Keratinocyte (primary cell): ENCODE results near the gene GPSM1. TPM values are rescaled to one million over a fixed set of nuclear protein-coding genes. Genes with fewer than 3 reads are reported as not detected.

Experiments used
- DNase-seq: peaks from one replicate; pipeline ENCODE4 v3.0.0-alpha.2; 2011; ENCODE audit warnings: low read depth, missing footprints, low spot score
- FAIRE-seq: peaks from 2 replicates; lab custom pipeline; 2011; peaks lifted over from hg19 to GRCh38; lab: Jason Lieb, UNC
- H2AFZ ChIP-seq: 2 replicates; pipeline ENCODE4 v1.6.0; 2012; ENCODE audit warnings: low read length, control low read depth, inconsistent platforms; ENCODE audit not compliant: control insufficient read depth
- H3K27ac ChIP-seq: 2 replicates; pipeline ENCODE4 v1.5.1; 2011; ENCODE audit warnings: low read length; ENCODE audit not compliant: control insufficient read depth, insufficient read depth
- H3K27me3 ChIP-seq: 3 replicates; pipeline ENCODE4 v1.6.0; 2011; ENCODE audit warnings: low read length; ENCODE audit not compliant: control insufficient read depth, insufficient read depth; ENCODE audit errors: extremely low read depth
- H3K36me3 ChIP-seq, 2 experiments: 2 replicates in 1 of 2; 3 replicates in 1 of 2; pipeline ENCODE4 v1.5.1; 2011; ENCODE audit warnings: low read length in 2 of 2, mild to moderate bottlenecking in 1 of 2; ENCODE audit not compliant: control insufficient read depth in 2 of 2, insufficient read depth in 2 of 2; ENCODE audit errors: extremely low read depth in 1 of 2
- H3K4me1 ChIP-seq: 3 replicates; pipeline ENCODE4 v1.5.1; 2011; ENCODE audit warnings: low read length; ENCODE audit not compliant: control insufficient read depth, insufficient read depth; ENCODE audit errors: extremely low read depth
- H3K4me2 ChIP-seq: 3 replicates; pipeline ENCODE4 v1.6.0; 2011; ENCODE audit warnings: low read depth, low read length; ENCODE audit not compliant: control insufficient read depth, insufficient read depth; ENCODE audit errors: extremely low read depth
- H3K4me3 ChIP-seq, 3 experiments: fragments of 200-600 bp in 1 of 3; sonication (generic) in 1 of 3; 2 replicates in 2 of 3; 3 replicates in 1 of 3; pipeline ENCODE4 v1.5.1; 2011 to 2016; ENCODE audit warnings: low read length in 3 of 3, mild to moderate bottlenecking in 3 of 3, control low read depth in 2 of 3, inconsistent platforms in 1 of 3, low read depth in 1 of 3, mixed read lengths in 1 of 3, mixed run types in 1 of 3, moderate library complexity in 1 of 3; ENCODE audit not compliant: control insufficient read depth in 2 of 3, insufficient read depth in 2 of 3; ENCODE audit errors: extremely low read depth in 1 of 3
- H3K79me2 ChIP-seq: 2 replicates; pipeline ENCODE4 v1.6.0; 2012; ENCODE audit warnings: low read length; ENCODE audit not compliant: control insufficient read depth, insufficient read depth
- H3K9ac ChIP-seq: 3 replicates; pipeline ENCODE4 v1.6.0; 2011; ENCODE audit warnings: low read length; ENCODE audit not compliant: control insufficient read depth, insufficient read depth; ENCODE audit errors: extremely low read depth
- H3K9me1 ChIP-seq: 3 replicates; pipeline ENCODE4 v1.6.0; 2011; ENCODE audit warnings: low read length; ENCODE audit not compliant: control insufficient read depth, insufficient read depth; ENCODE audit errors: extremely low read depth
- H3K9me3 ChIP-seq: 2 replicates; pipeline ENCODE4 v1.5.1; 2012; ENCODE audit warnings: low read depth, low read length; ENCODE audit not compliant: control insufficient read depth
- H4K20me1 ChIP-seq: 3 replicates; pipeline ENCODE4 v1.6.0; 2011; ENCODE audit warnings: low read length; ENCODE audit not compliant: control insufficient read depth, insufficient read depth; ENCODE audit errors: extremely low read depth
- CTCF ChIP-seq, 3 experiments: IDR thresholded peaks in 1 of 3; conservative IDR thresholded peaks in 1 of 3; optimal IDR thresholded peaks in 1 of 3; 2 replicates in 2 of 3; 3 replicates in 1 of 3; pipeline versions ENCODE3 to v1.5.1; 2011; ENCODE audit warnings: low read length in 3 of 3, mild to moderate bottlenecking in 3 of 3, moderate library complexity in 2 of 3, control low read depth in 1 of 3, inconsistent platforms in 1 of 3; ENCODE audit not compliant: insufficient read depth in 2 of 3; ENCODE audit errors: extremely low read depth in 1 of 3
- EZH2 ChIP-seq: IDR thresholded peaks from one replicate; pipeline ENCODE4 v1.6.1; 2012; ENCODE audit warnings: inconsistent platforms, mild to moderate bottlenecking, low read length, moderate library complexity
- dilution Hi-C: fragments of 300-500 bp; cut with MboI; formaldehyde crosslinking; loops from one replicate; pipeline ENCODE4 v1.7.0; 2020; ENCODE audit warnings: low sequenced_read_pairs; ENCODE audit not compliant: extremely low pct_ligation_motif_present
- polyA plus RNA-seq, 5 experiments: library from polyadenylated mRNA; depleted of rRNA in 3 of 5; stranded (reverse) in 3 of 5; stranded (forward) in 1 of 5; unstranded in 1 of 5; fragments of >200 nt; gene quantifications; 1 replicate in 1 of 5; 2 replicates in 3 of 5; 3 replicates in 1 of 5; pipeline versions ENCODE4 v1.2.1 to v1.2.3, GENCODE V29; 2011 to 2012; ENCODE audit warnings: missing spikeins in 2 of 5, low read depth in 1 of 5, low replicate concordance in 1 of 5

GPSM1 gene
- polyA plus RNA-seq, 1 donor (not counting 4 experiments of a cell fraction or from before 2014, with no cell fraction given) = 2.5 TPM

- H3K9me1 ChIP-seq = no peaks in the 10 kb centered on the region
- peaks cover 0 to 1% of the 10 kb centered on the region in 2 experiments for H3K36me3 ChIP-seq
- no peaks in the 10 kb centered on the region for H3K9me3 ChIP-seq
- DNase-seq (no peak), FAIRE-seq (no peak)
- H3K4me3 ChIP-seq = no peak overlapping the region
- no peak overlapping the region for H2AFZ ChIP-seq
- H3K79me2 ChIP-seq = no peaks in the 10 kb centered on the region
- peaks cover 14% of the 10 kb centered on the region for H3K4me1 ChIP-seq
- H3K27ac ChIP-seq = no peak overlapping the region
- no peaks in the 10 kb centered on the region for H3K27me3 ChIP-seq
- no peak for TF ChIP-seq EZH2
- TF ChIP-seq CTCF (optimal IDR thresholded peaks at IDR 0.05 in 1 of 3, IDR thresholded peaks at IDR 0.05 in 1 of 3, conservative IDR thresholded peaks at IDR 0.05 in 1 of 3; ENCODE audit: extremely low read depth in 1 of 3, insufficient read depth in 2 of 3, low read length in 3 of 3) = no peak
- H3K4me2 ChIP-seq = no peak overlapping the region
- no peak overlapping the region for H3K9ac ChIP-seq
- dilution Hi-C loops = no loop called here
- no peaks in the 10 kb centered on the region for H4K20me1 ChIP-seq
Observed at GRCh38 chr9:136367296-136368145, 40.2 kb downstream of the GPSM1 start.

GRCh38 chr9:136368190-136368589, 40.9 kb downstream of the GPSM1 start:
- H3K4me2 ChIP-seq = no peak overlapping the region
- no peaks in the 10 kb centered on the region for H3K27me3 ChIP-seq
- DNase-seq (no peak), FAIRE-seq (no peak)
- H2AFZ ChIP-seq = no peak overlapping the region
- H4K20me1 ChIP-seq = no peaks in the 10 kb centered on the region
- H3K4me3 ChIP-seq = no peak overlapping the region
- H3K36me3 ChIP-seq = peaks cover 0 to 1% of the 10 kb centered on the region in 2 experiments
- dilution Hi-C loops = no loop called here
- no peak overlapping the region for H3K27ac ChIP-seq
- H3K9me1 ChIP-seq = no peaks in the 10 kb centered on the region
- H3K79me2 ChIP-seq = no peaks in the 10 kb centered on the region
- H3K9me3 ChIP-seq = no peaks in the 10 kb centered on the region
- no peak overlapping the region for H3K9ac ChIP-seq
- TF ChIP-seq CTCF (optimal IDR thresholded peaks at IDR 0.05 in 1 of 3, IDR thresholded peaks at IDR 0.05 in 1 of 3, conservative IDR thresholded peaks at IDR 0.05 in 1 of 3; ENCODE audit: extremely low read depth in 1 of 3, insufficient read depth in 2 of 3, low read length in 3 of 3) (no peak), EZH2 (no peak)
- peaks cover 14% of the 10 kb centered on the region for H3K4me1 ChIP-seq
